K562 (cell line): ENCODE results near the gene LMBR1L. TPM values are rescaled to one million over a fixed set of nuclear protein-coding genes. Genes with fewer than 3 reads are reported as not detected.

ENCODE experiments used
- AFF1 ChIP-seq, 2 experiments: fragments of 450-650 bp; IDR thresholded peaks; 2 replicates each; pipeline ENCODE4 v1.6.1; 2018; ENCODE audit warnings: mild to moderate bottlenecking in 2 of 2, low read depth in 1 of 2; ENCODE audit not compliant: partially characterized antibody in 2 of 2
- ARNT ChIP-seq, 2 experiments: fragments of 450-650 bp; IDR thresholded peaks; 2 replicates each; pipeline ENCODE4 v1.6.1; 2016; ENCODE audit warnings: mild to moderate bottlenecking in 1 of 2
- DPF2 ChIP-seq: fragments of 450-650 bp; IDR thresholded peaks from 2 replicates; pipeline ENCODE4 v1.6.1; 2016
- E2F4 ChIP-seq: sonication (generic); formaldehyde crosslinking; IDR thresholded peaks from 2 replicates; pipeline ENCODE4 v1.8.0; 2022; ENCODE audit warnings: mild to moderate bottlenecking, low read depth, missing genetic modification reagents
- GMEB1 ChIP-seq: fragments of 250-450 bp; sonication (Bioruptor Pico); IDR thresholded peaks from 2 replicates; pipeline ENCODE4 v1.4.0; 2020; ENCODE audit warnings: mild to moderate bottlenecking
- LEF1 ChIP-seq: fragments of 450-650 bp; IDR thresholded peaks from 2 replicates; pipeline ENCODE4 v1.6.1; 2016; ENCODE audit warnings: mild to moderate bottlenecking
- MCM7 ChIP-seq, 2 experiments: fragments of 450-650 bp; IDR thresholded peaks; 2 replicates each; pipeline ENCODE4 v1.6.1; 2016 to 2018
- MLLT1 ChIP-seq, 2 experiments: fragments of 450-650 bp; IDR thresholded peaks; 2 replicates each; pipeline ENCODE4 v1.6.1; 2016
- NFRKB ChIP-seq: fragments of 450-650 bp; IDR thresholded peaks from 2 replicates; pipeline ENCODE4 v1.6.1; 2016; ENCODE audit warnings: low read depth
- RNF219 ChIP-seq: fragments of 250-450 bp; sonication (Bioruptor Pico); IDR thresholded peaks from 2 replicates; pipeline ENCODE4 v1.5.0; 2022; ENCODE audit warnings: mild to moderate bottlenecking
- RUNX1 ChIP-seq: sonication (generic); IDR thresholded peaks from 2 replicates; pipeline ENCODE4 v1.6.1; 2016; ENCODE audit warnings: antibody characterized with exemption, low read depth
- ZNF140 ChIP-seq: fragments of 250-450 bp; sonication (Bioruptor Pico); IDR thresholded peaks from 2 replicates; pipeline ENCODE4 v1.8.0; 2021; ENCODE audit warnings: moderate library complexity, mild to moderate bottlenecking, inconsistent platforms
- ZNF253 ChIP-seq: fragments of 250-450 bp; sonication (Bioruptor Pico); conservative IDR thresholded peaks from 2 replicates; pipeline ENCODE4 v1.6.1; 2021; ENCODE audit warnings: mild to moderate bottlenecking
- ZNF551 ChIP-seq: fragments of 250-450 bp; sonication (Bioruptor Pico); IDR thresholded peaks from 2 replicates; pipeline ENCODE4 v1.5.0; 2021; ENCODE audit warnings: mild to moderate bottlenecking, moderate library complexity
- ZNF584 ChIP-seq: fragments of 200-800 bp; sonication (Bioruptor generic); IDR thresholded peaks from 2 replicates; pipeline ENCODE4 v1.6.1; 2016; ENCODE audit warnings: low read depth, mild to moderate bottlenecking, missing genetic modification characterization, missing compliant biosample characterization
- polyA plus RNA-seq, 8 experiments: library from polyadenylated mRNA; depleted of rRNA in 4 of 8; stranded (reverse) in 5 of 8; unstranded in 3 of 8; fragments of >200 nt; fragmentation: Nextera tagmentation in 2 of 8; fragmentation: Illumina TruSeq in 1 of 8; extraction: Ambion mirVana in 2 of 8; extraction: Trizol in 1 of 8; gene quantifications; 2 replicates each; pipeline versions ENCODE4 v1.2.1 to v1.2.3, GENCODE V29; 2011 to 2014; ENCODE audit warnings: inconsistent platforms in 1 of 8, missing spikeins in 1 of 8
- total RNA-seq, 7 experiments: library from RNA; depleted of rRNA in 6 of 7; stranded (reverse); fragments of >200 nt in 6 of 7; fragmentation: Illumina TruSeq in 2 of 7; extraction: Trizol in 2 of 7; gene quantifications; 2 replicates each; pipeline versions ENCODE4 v1.2.1 to v1.2.3, GENCODE V29; 2011 to 2021; ENCODE audit warnings: low replicate concordance in 1 of 7

The LMBR1L gene
- total and polyA plus RNA-seq, 9 of the 15 experiments (the other 6 are each of a cell fraction or from before 2014, with no cell fraction given): 2.5 to 57.0 (median 31.1) TPM

GRCh38 chr12:49131051-49131893 is 20.6 kb upstream of the LMBR1L start, which contains the start of gene TUBA1B (continued):
- no peak for TF ChIP-seq E2F4 (CRISPR knock-in tag)
- peak in 1 of 2 experiments; percentile 33; a peak in 2 of 4 replicates for TF ChIP-seq ARNT (IDR thresholded peaks at IDR 0.05)
- TF ChIP-seq DPF2: no peak
- TF ChIP-seq RUNX1: no peak
- no peak for TF ChIP-seq RNF219 (CRISPR knock-in tag)
- TF ChIP-seq NFRKB: peak; percentile 80
- no peak for TF ChIP-seq ZNF253 (CRISPR knock-in tag)
- TF ChIP-seq LEF1: no peak
- 0 out of 2 replicates have a peak, but pooled peaks have one; percentile 38 for TF ChIP-seq GMEB1 (CRISPR knock-in tag)
- peak; percentile 93 to 94 for TF ChIP-seq MLLT1 (IDR thresholded peaks at IDR 0.05)
- no peak for TF ChIP-seq ZNF551 (CRISPR knock-in tag)
- TF ChIP-seq ZNF584 (CRISPR knock-in tag): no peak
- no peak for TF ChIP-seq ZNF140 (CRISPR knock-in tag)
- no peak for TF ChIP-seq MCM7 (IDR thresholded peaks at IDR 0.05)
- peak; percentile 59 to 79 for TF ChIP-seq AFF1 (IDR thresholded peaks at IDR 0.05; ENCODE audit: low read depth in 1 of 2, partially characterized antibody in 2 of 2)
